ENCODE measurements around the gene PSME3.
"Not testable (repeated sequence)": the region's sequence is repeated elsewhere in the genome, so short reads cannot be mapped to it uniquely, and the experiment has no call there.

The PSME3 gene

DNA sequence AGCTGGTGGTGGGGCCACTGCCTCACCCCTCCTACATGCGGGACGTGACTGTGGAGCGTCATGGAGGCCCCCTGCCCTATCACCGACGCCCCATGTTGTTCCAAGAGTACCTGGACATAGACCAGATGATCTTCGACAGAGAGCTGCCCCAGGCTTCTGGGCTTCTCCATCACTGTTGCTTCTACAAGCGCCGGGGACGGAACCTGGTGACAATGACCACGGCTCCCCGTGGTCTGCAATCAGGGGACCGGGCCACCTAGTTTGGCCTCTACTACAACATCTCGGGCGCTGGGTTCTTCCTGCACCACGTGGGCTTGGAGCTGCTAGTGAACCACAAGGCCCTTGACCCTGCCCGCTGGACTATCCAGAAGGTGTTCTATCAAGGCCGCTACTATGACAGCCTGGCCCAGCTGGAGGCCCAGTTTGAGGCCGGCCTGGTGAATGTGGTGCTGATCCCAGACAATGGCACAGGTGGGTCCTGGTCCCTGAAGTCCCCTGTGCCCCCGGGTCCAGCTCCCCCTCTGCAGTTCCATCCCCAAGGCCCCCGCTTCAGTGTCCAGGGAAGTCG, 34.6 kb downstream of the PSME3 start:
- peaks cover 0 to 14% of the 10 kb centered on the region in 2 donors for H3K4me1 ChIP-seq (ENCODE audit: control insufficient read depth in 1 of 2, insufficient read depth in 2 of 2, low read length in 2 of 2)
- not testable (repeated sequence) for H3K27me3 ChIP-seq (ENCODE audit: low read depth, low read length); H3K36me3 ChIP-seq (ENCODE audit: control insufficient read depth in 1 of 2, insufficient read depth in 2 of 2, low read length in 2 of 2); H3K27ac ChIP-seq (ENCODE audit: low read length); H3K9me3 ChIP-seq (ENCODE audit: control insufficient read depth in 1 of 2, low read length in 2 of 2); H3K4me3 ChIP-seq (ENCODE audit: low read depth in 1 of 2, low read length in 2 of 2)

- Histone ChIP-seq H3K36me3 (ENCODE audit: control insufficient read depth in 1 of 2, insufficient read depth in 2 of 2, low read length in 2 of 2) (peaks cover 0 to 5% of the 10 kb centered on the region in 2 donors), H3K4me1 (ENCODE audit: control insufficient read depth in 1 of 2, insufficient read depth in 2 of 2, low read length in 2 of 2) (peaks cover 0 to 14% of the 10 kb centered on the region in 2 donors), H3K27ac (ENCODE audit: low read length) (no peak overlapping the region), H3K27me3 (ENCODE audit: low read depth, low read length) (no peaks in the 10 kb centered on the region), H3K4me3 (ENCODE audit: low read depth in 1 of 2, low read length in 2 of 2) (no peak overlapping the region), H3K9me3 (ENCODE audit: control insufficient read depth in 1 of 2, low read length in 2 of 2) (peaks cover 0 to 4% of the 10 kb centered on the region in 2 donors)
Observed at GRCh38 chr17:42868338-42868737, 35.1 kb downstream of the PSME3 start.

DNA sequence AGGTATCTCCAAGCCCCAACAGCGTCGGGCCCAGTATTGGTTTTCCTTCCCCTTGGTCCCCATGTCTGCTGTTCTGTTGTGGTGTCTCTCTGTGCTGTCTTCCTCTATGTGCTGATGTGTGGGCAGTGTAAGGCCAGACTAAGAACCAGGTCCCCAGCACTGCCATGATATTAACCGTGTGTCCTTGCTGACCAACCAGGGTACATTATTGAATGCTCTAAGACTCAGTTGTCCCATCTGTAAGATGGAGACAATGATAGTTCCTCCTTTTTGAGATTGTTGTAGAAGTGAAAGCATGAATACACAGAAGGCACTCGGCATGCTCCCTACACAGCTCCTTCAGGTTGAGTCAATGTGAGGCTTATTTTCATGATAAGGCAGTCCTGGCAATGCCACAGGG, 38.5 kb downstream of the PSME3 start:
- no peaks in the 10 kb centered on the region for H3K4me1 ChIP-seq (ENCODE audit: control insufficient read depth in 1 of 2, insufficient read depth in 2 of 2, low read length in 2 of 2)
- no peaks in the 10 kb centered on the region for H3K27me3 ChIP-seq (ENCODE audit: low read depth, low read length)
- peaks cover 0 to 5% of the 10 kb centered on the region in 2 donors for H3K36me3 ChIP-seq (ENCODE audit: control insufficient read depth in 1 of 2, insufficient read depth in 2 of 2, low read length in 2 of 2)
- H3K9me3 ChIP-seq (ENCODE audit: control insufficient read depth in 1 of 2, low read length in 2 of 2), result peaks cover 0 to 4% of the 10 kb centered on the region in 2 donors
- H3K27ac ChIP-seq (ENCODE audit: low read length), result no peak overlapping the region
- H3K4me3 ChIP-seq (ENCODE audit: low read depth in 1 of 2, low read length in 2 of 2), result no peak overlapping the region

- Histone ChIP-seq H3K27ac (ENCODE audit: low read length) (no peak overlapping the region), H3K4me1 (ENCODE audit: control insufficient read depth in 1 of 2, insufficient read depth in 2 of 2, low read length in 2 of 2) (no peaks in the 10 kb centered on the region), H3K9me3 (ENCODE audit: control insufficient read depth in 1 of 2, low read length in 2 of 2) (peaks cover 0 to 4% of the 10 kb centered on the region in 2 donors), H3K4me3 (ENCODE audit: low read depth in 1 of 2, low read length in 2 of 2) (no peak overlapping the region), H3K27me3 (ENCODE audit: low read depth, low read length) (no peaks in the 10 kb centered on the region), H3K36me3 (ENCODE audit: control insufficient read depth in 1 of 2, insufficient read depth in 2 of 2, low read length in 2 of 2) (peaks cover 0 to 10% of the 10 kb centered on the region in 2 donors)
Observed at GRCh38 chr17:42872251-42872965, 39.2 kb downstream of the PSME3 start.

- peaks cover 0 to 4% of the 10 kb centered on the region in 2 donors for H3K9me3 ChIP-seq (ENCODE audit: control insufficient read depth in 1 of 2, low read length in 2 of 2)
- H3K4me1 ChIP-seq (ENCODE audit: control insufficient read depth in 1 of 2, insufficient read depth in 2 of 2, low read length in 2 of 2), result no peaks in the 10 kb centered on the region
- no peak overlapping the region for H3K27ac ChIP-seq (ENCODE audit: low read length)
- H3K27me3 ChIP-seq (ENCODE audit: low read depth, low read length), result no peaks in the 10 kb centered on the region
- H3K36me3 ChIP-seq (ENCODE audit: control insufficient read depth in 1 of 2, insufficient read depth in 2 of 2, low read length in 2 of 2), result peaks cover 0 to 11% of the 10 kb centered on the region in 2 donors
- H3K4me3 ChIP-seq (ENCODE audit: low read depth in 1 of 2, low read length in 2 of 2), result no peak overlapping the region
Observed at GRCh38 chr17:42873315-42873714, 40.1 kb downstream of the PSME3 start.

DNA sequence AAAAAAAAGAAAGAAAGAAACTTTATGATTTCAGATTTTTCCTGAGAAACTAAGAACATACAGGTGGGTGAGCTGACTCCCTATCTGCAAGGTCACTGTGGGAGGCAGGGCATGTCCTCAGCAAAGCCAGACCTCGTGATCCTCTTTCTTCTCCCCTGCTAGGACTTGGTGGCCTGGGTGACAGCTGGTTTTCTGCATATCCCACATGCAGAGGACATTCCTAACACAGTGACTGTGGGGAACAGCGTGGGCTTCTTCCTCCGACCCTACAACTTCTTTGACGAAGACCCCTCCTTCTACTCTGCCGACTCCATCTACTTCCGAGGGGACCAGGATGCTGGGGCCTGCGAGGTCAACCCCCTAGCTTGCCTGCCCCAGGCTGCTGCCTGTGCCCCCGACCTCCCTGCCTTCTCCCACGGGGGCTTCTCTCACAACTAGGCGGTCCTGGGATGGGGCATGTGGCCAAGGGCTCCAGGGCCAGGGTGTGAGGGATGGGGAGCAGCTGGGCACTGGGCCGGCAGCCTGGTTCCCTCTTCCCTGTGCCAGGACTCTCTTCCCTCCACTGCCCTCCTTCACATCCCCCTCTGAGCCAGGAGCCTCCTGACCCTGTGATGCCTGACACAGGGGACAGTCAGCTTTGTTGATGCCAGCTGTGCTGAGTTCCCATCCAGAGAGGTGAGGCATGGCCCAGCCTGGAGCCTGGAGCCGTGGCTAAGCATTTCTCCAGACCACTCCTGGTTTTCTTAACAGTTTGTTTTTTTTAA, 40.9 kb downstream of the PSME3 start:
- H3K27ac ChIP-seq (ENCODE audit: low read length); H3K4me3 ChIP-seq (ENCODE audit: low read depth in 1 of 2, low read length in 2 of 2); H3K9me3 ChIP-seq (ENCODE audit: control insufficient read depth in 1 of 2, low read length in 2 of 2); H3K4me1 ChIP-seq (ENCODE audit: control insufficient read depth in 1 of 2, insufficient read depth in 2 of 2, low read length in 2 of 2); H3K27me3 ChIP-seq (ENCODE audit: low read depth, low read length): not testable (repeated sequence)
- peaks cover 0 to 11% of the 10 kb centered on the region in 2 donors for H3K36me3 ChIP-seq (ENCODE audit: control insufficient read depth in 1 of 2, insufficient read depth in 2 of 2, low read length in 2 of 2)

- no peak overlapping the region for H3K4me3 ChIP-seq (ENCODE audit: low read depth in 1 of 2, low read length in 2 of 2)
- H3K27ac ChIP-seq (ENCODE audit: low read length), result no peak overlapping the region
- H3K27me3 ChIP-seq (ENCODE audit: low read depth, low read length), result no peaks in the 10 kb centered on the region
- H3K9me3 ChIP-seq (ENCODE audit: control insufficient read depth in 1 of 2, low read length in 2 of 2), result no peaks in the 10 kb centered on the region
- peaks cover 0 to 3% of the 10 kb centered on the region in 2 donors for H3K4me1 ChIP-seq (ENCODE audit: control insufficient read depth in 1 of 2, insufficient read depth in 2 of 2, low read length in 2 of 2)
- H3K36me3 ChIP-seq (ENCODE audit: control insufficient read depth in 1 of 2, insufficient read depth in 2 of 2, low read length in 2 of 2), result peaks cover 0 to 6% of the 10 kb centered on the region in 2 donors
Observed at GRCh38 chr17:42877037-42877436, 43.8 kb downstream of the PSME3 start.

GRCh38 chr17:42878123-42878880, 45.1 kb downstream of the PSME3 start:
- no peak overlapping the region for H3K4me3 ChIP-seq (ENCODE audit: low read depth in 1 of 2, low read length in 2 of 2)
- peaks cover 0 to 6% of the 10 kb centered on the region in 2 donors for H3K36me3 ChIP-seq (ENCODE audit: control insufficient read depth in 1 of 2, insufficient read depth in 2 of 2, low read length in 2 of 2)
- H3K27ac ChIP-seq (ENCODE audit: low read length), result no peak overlapping the region
- H3K27me3 ChIP-seq (ENCODE audit: low read depth, low read length), result no peaks in the 10 kb centered on the region
- H3K9me3 ChIP-seq (ENCODE audit: control insufficient read depth in 1 of 2, low read length in 2 of 2), result no peaks in the 10 kb centered on the region
- H3K4me1 ChIP-seq (ENCODE audit: control insufficient read depth in 1 of 2, insufficient read depth in 2 of 2, low read length in 2 of 2), result peaks cover 0 to 3% of the 10 kb centered on the region in 2 donors

- H3K4me1 ChIP-seq (ENCODE audit: control insufficient read depth in 1 of 2, insufficient read depth in 2 of 2, low read length in 2 of 2), result peaks cover 0 to 3% of the 10 kb centered on the region in 2 donors
- H3K27me3 ChIP-seq (ENCODE audit: low read depth, low read length), result no peaks in the 10 kb centered on the region
- H3K27ac ChIP-seq (ENCODE audit: low read length), result no peak overlapping the region
- H3K9me3 ChIP-seq (ENCODE audit: control insufficient read depth in 1 of 2, low read length in 2 of 2), result no peaks in the 10 kb centered on the region
- no peak overlapping the region for H3K4me3 ChIP-seq (ENCODE audit: low read depth in 1 of 2, low read length in 2 of 2)
- H3K36me3 ChIP-seq (ENCODE audit: control insufficient read depth in 1 of 2, insufficient read depth in 2 of 2, low read length in 2 of 2), result peaks cover 0 to 6% of the 10 kb centered on the region in 2 donors
Observed at GRCh38 chr17:42878924-42879595, 45.9 kb downstream of the PSME3 start.

DNA sequence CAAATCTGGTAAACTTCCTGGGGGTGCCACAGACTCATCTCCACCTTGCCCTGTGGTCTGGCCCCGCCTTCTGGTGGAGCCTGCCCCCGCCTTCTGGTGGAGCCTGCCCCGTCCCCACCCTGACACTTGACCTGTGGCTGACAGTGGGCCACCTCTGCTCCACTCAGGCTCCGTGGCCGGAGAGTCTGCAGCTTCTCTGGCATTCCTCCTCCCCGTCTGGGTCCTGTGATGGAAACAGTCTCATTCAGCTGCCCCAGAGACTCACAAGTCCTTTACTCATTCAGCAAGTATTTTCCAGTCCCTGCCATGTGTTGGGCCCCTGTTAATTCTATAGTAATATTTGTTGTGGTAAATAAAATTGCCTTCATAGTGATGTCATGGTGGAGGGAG, 46.4 kb downstream of the PSME3 start:
- H3K27ac ChIP-seq (ENCODE audit: low read length), result peak overlapping the region; percentile 21
- H3K4me3 ChIP-seq (ENCODE audit: low read depth in 1 of 2, low read length in 2 of 2), result no peak overlapping the region
- peaks cover 0 to 3% of the 10 kb centered on the region in 2 donors for H3K4me1 ChIP-seq (ENCODE audit: control insufficient read depth in 1 of 2, insufficient read depth in 2 of 2, low read length in 2 of 2)
- H3K9me3 ChIP-seq (ENCODE audit: control insufficient read depth in 1 of 2, low read length in 2 of 2), result no peaks in the 10 kb centered on the region
- peaks cover 0 to 6% of the 10 kb centered on the region in 2 donors for H3K36me3 ChIP-seq (ENCODE audit: control insufficient read depth in 1 of 2, insufficient read depth in 2 of 2, low read length in 2 of 2)
- no peaks in the 10 kb centered on the region for H3K27me3 ChIP-seq (ENCODE audit: low read depth, low read length)

Measured in muscle layer of duodenum (tissue), 2 donors.